H1 (cell line): ENCODE results near the gene RIT2. TPM values are rescaled to one million over a fixed set of nuclear protein-coding genes. Genes with fewer than 3 reads are reported as not detected.
"Not testable (repeated sequence)": the region's sequence is repeated elsewhere in the genome, so short reads cannot be mapped to it uniquely, and the experiment has no call there.

Experiments
- CTCF ChIA-PET: fragments of 300-600 bp; sonication (Branson Sonifier 250); formaldehyde crosslinking; loops from one replicate; lab custom pipeline; 2021; ENCODE audit not compliant: partially characterized antibody; lab: Charles Lee
- POLR2A ChIA-PET: fragments of 300-600 bp; sonication (Branson Sonifier 250); formaldehyde crosslinking; loops from one replicate; lab custom pipeline; 2021; ENCODE audit warnings: inconsistent platforms; ENCODE audit not compliant: partially characterized antibody; lab: Charles Lee
- DNase-seq, 2 experiments: peaks; one replicate each; pipeline versions ENCODE4 v3.0.0 to v3.0.0-alpha.2; 2010 to 2022; ENCODE audit warnings: low spot score in 2 of 2, low read depth in 1 of 2, mixed read lengths in 1 of 2
- FAIRE-seq: peaks from 2 replicates; lab custom pipeline; 2011; peaks lifted over from hg19 to GRCh38; lab: Jason Lieb, UNC
- H2AFZ ChIP-seq: 2 replicates; pipeline ENCODE4 v1.8.1; 2012; ENCODE audit warnings: low read length, inconsistent platforms
- H2AK5ac ChIP-seq: 2 replicates; pipeline ENCODE4 v1.6.1; 2013; ENCODE audit warnings: low read depth, low read length
- H2BK120ac ChIP-seq: replicated peaks from 2 replicates; pipeline ENCODE3; 2013; ENCODE audit warnings: low read depth, low read length, inconsistent platforms
- H2BK12ac ChIP-seq: 2 replicates; pipeline ENCODE4 v1.6.1; 2013; ENCODE audit warnings: low read depth, low read length
- H2BK15ac ChIP-seq: 2 replicates; pipeline ENCODE4 v1.6.1; 2013; ENCODE audit warnings: low read length
- H2BK20ac ChIP-seq: 2 replicates; pipeline ENCODE4 v1.6.1; 2013; ENCODE audit warnings: low read length
- H2BK5ac ChIP-seq: 2 replicates; pipeline ENCODE4 v1.6.1; 2013; ENCODE audit warnings: low read depth, low read length
- H3K14ac ChIP-seq: 2 replicates; pipeline ENCODE4 v1.6.1; 2013; ENCODE audit warnings: inconsistent platforms; ENCODE audit not compliant: insufficient read length
- H3K18ac ChIP-seq: 2 replicates; pipeline ENCODE4 v1.6.1; 2013; ENCODE audit warnings: low read length; ENCODE audit errors: extremely low read depth
- H3K23ac ChIP-seq: 2 replicates; pipeline ENCODE4 v1.6.1; 2013; ENCODE audit warnings: inconsistent platforms; ENCODE audit not compliant: insufficient read length
- H3K23me2 ChIP-seq: 2 replicates; pipeline ENCODE4 v1.6.1; 2013; ENCODE audit warnings: low read depth, low read length
- H3K27ac ChIP-seq: 2 replicates; pipeline ENCODE4 v1.6.1; 2011; ENCODE audit warnings: low read depth, low read length, inconsistent platforms
- H3K27me3 ChIP-seq, 4 experiments: replicated peaks in 1 of 4; 1 replicate in 1 of 4; 2 replicates in 3 of 4; pipeline versions ENCODE4 v1.6.1 to v1.8.1; 2011 to 2013; ENCODE audit warnings: low read length in 3 of 4, mild to moderate bottlenecking in 3 of 4, inconsistent platforms in 2 of 4, mixed read lengths in 2 of 4, moderate library complexity in 1 of 4; ENCODE audit not compliant: control insufficient read depth in 3 of 4, insufficient read depth in 3 of 4; ENCODE audit errors: extremely low read depth in 1 of 4
- H3K36me3 ChIP-seq, 4 experiments: 2 replicates each; pipeline versions ENCODE4 v1.6.1 to v1.8.1; 2011 to 2013; ENCODE audit warnings: mild to moderate bottlenecking in 4 of 4, low read length in 3 of 4, moderate library complexity in 2 of 4, control low read depth in 1 of 4, inconsistent platforms in 1 of 4; ENCODE audit not compliant: insufficient read depth in 4 of 4, control insufficient read depth in 2 of 4
- H3K4ac ChIP-seq: replicated peaks from 2 replicates; pipeline ENCODE3; 2013; ENCODE audit warnings: low read length, low read depth, mixed read lengths, inconsistent platforms; ENCODE audit not compliant: insufficient read length
- H3K4me1 ChIP-seq, 4 experiments: replicated peaks in 1 of 4; 1 replicate in 1 of 4; 2 replicates in 3 of 4; pipeline versions ENCODE4 v1.6.1 to v1.8.1; 2011 to 2013; ENCODE audit warnings: low read length in 3 of 4, inconsistent platforms in 2 of 4, mixed read lengths in 1 of 4; ENCODE audit not compliant: insufficient read depth in 4 of 4, control insufficient read depth in 3 of 4
- H3K4me2 ChIP-seq, 2 experiments: 2 replicates each; pipeline versions ENCODE4 v1.6.1 to v1.8.1; 2011 to 2013; ENCODE audit warnings: low read depth in 2 of 2, low read length in 2 of 2, control low read depth in 1 of 2, inconsistent platforms in 1 of 2, mild to moderate bottlenecking in 1 of 2; ENCODE audit not compliant: insufficient read depth in 1 of 2
- H3K4me3 ChIP-seq, 4 experiments: fragments of 200-600, 300-600 bp in 1 of 4; sonication (generic), shearing (Covaris generic), sonication (Bioruptor Twin) in 1 of 4; 2 replicates each; pipeline versions ENCODE4 v1.5.1 to v1.8.1; 2011 to 2016; ENCODE audit warnings: low read length in 4 of 4, low read depth in 3 of 4, control low read depth in 2 of 4, inconsistent platforms in 2 of 4, mild to moderate bottlenecking in 2 of 4, mixed read lengths in 1 of 4, moderate library complexity in 1 of 4; ENCODE audit not compliant: insufficient read depth in 2 of 4; ENCODE audit errors: extremely low read depth in 1 of 4
- H3K56ac ChIP-seq: replicated peaks from 2 replicates; pipeline ENCODE3; 2013; ENCODE audit warnings: low read depth, mild to moderate bottlenecking, mixed read lengths, low read length, inconsistent platforms; ENCODE audit not compliant: insufficient read length
- H3K79me1 ChIP-seq: 2 replicates; pipeline ENCODE4 v1.6.1; 2013; ENCODE audit warnings: low read depth, low read length, control low read depth
- H3K79me2 ChIP-seq, 2 experiments: 2 replicates each; pipeline versions ENCODE4 v1.6.1 to v1.8.1; 2012 to 2013; ENCODE audit warnings: low read length in 2 of 2, mild to moderate bottlenecking in 2 of 2, inconsistent platforms in 1 of 2; ENCODE audit not compliant: insufficient read depth in 2 of 2, control insufficient read depth in 1 of 2
- H3K9ac ChIP-seq, 4 experiments: replicated peaks in 1 of 4; 1 replicate in 1 of 4; 2 replicates in 3 of 4; pipeline versions ENCODE4 v1.6.1 to v1.8.1; 2011 to 2013; ENCODE audit warnings: low read depth in 3 of 4, low read length in 3 of 4, control low read depth in 2 of 4, mild to moderate bottlenecking in 2 of 4, moderate library complexity in 2 of 4, inconsistent platforms in 1 of 4; ENCODE audit errors: extremely low read depth in 1 of 4
- H3K9me3 ChIP-seq, 2 experiments: 2 replicates each; pipeline versions ENCODE4 v1.6.1 to v1.8.1; 2012 to 2013; ENCODE audit warnings: mild to moderate bottlenecking in 2 of 2, moderate library complexity in 2 of 2, control low read depth in 1 of 2, inconsistent platforms in 1 of 2, low read depth in 1 of 2, low read length in 1 of 2, mixed read lengths in 1 of 2; ENCODE audit not compliant: insufficient read depth in 2 of 2
- H4K20me1 ChIP-seq, 2 experiments: replicated peaks in 1 of 2; 2 replicates each; pipeline versions ENCODE3 to v1.8.1; 2011 to 2013; ENCODE audit warnings: inconsistent platforms in 2 of 2, low read length in 2 of 2, mild to moderate bottlenecking in 1 of 2; ENCODE audit not compliant: insufficient read depth in 2 of 2, control insufficient read depth in 1 of 2
- H4K5ac ChIP-seq: 2 replicates; pipeline ENCODE4 v1.6.1; 2013; ENCODE audit warnings: low read length, low read depth, mixed read lengths, inconsistent platforms; ENCODE audit not compliant: insufficient read length
- H4K8ac ChIP-seq: 2 replicates; pipeline ENCODE4 v1.8.0; 2013; ENCODE audit warnings: mild to moderate bottlenecking, moderate library complexity, low read length, inconsistent platforms; ENCODE audit not compliant: insufficient read depth; ENCODE audit errors: extremely low read depth
- H4K91ac ChIP-seq: replicated peaks from 2 replicates; pipeline ENCODE3; 2013; ENCODE audit warnings: low read length, mixed read lengths, inconsistent platforms; ENCODE audit not compliant: insufficient read length
- WGBS, 2 experiments: shearing (Covaris generic) in 1 of 2; methylation state at CpG; one replicate each; pipeline versions ENCODE4 v1.1.6 to v1.1.7; 2013 to 2015; ENCODE audit warnings: low lambda C conversion rate in 2 of 2, mixed read lengths in 2 of 2, inconsistent platforms in 1 of 2, low coverage in 1 of 2, missing lambda C conversion rate in 1 of 2; ENCODE audit not compliant: insufficient replicate concordance in 2 of 2, insufficient coverage in 1 of 2, insufficient read length in 1 of 2; ENCODE audit errors: extremely low coverage in 1 of 2, missing lambda C conversion rate in 1 of 2; 5-methylcytosine and 5-hydroxymethylcytosine counted together
- polyA plus RNA-seq, 7 experiments: library from polyadenylated mRNA; depleted of rRNA in 3 of 7; stranded (reverse) in 5 of 7; unstranded in 2 of 7; fragments of >200 nt in 5 of 7; fragments of 200-250 nt in 2 of 7; gene quantifications; 1 replicate in 5 of 7; 2 replicates in 1 of 7; 4 replicates in 1 of 7; pipeline versions ENCODE4 v1.2.1 to v1.2.3, GENCODE V29; 2011 to 2013; ENCODE audit warnings: missing spikeins in 2 of 7, mixed read lengths in 2 of 7
- total RNA-seq: library from RNA; stranded (reverse); fragmentation: NEBNext Ultra II Directional; extraction: Animal tissue kit (Norgen Biotek cat#: 25700); gene quantifications from 2 replicates; pipeline ENCODE4 v1.2.1, GENCODE V29; 2021

Gene RIT2
- total and polyA plus RNA-seq, 2 of the 8 experiments (the other 6 are each of a cell fraction or from before 2014, with no cell fraction given) = 0.67 to 3.2 TPM

GRCh38 chr18:42741299-42741698 is 374.2 kb downstream of the RIT2 start:
- not testable (repeated sequence) for H3K18ac ChIP-seq, H3K4ac ChIP-seq, H3K9ac ChIP-seq, H4K20me1 ChIP-seq, H3K9me3 ChIP-seq, DNase-seq, H3K27me3 ChIP-seq, H2AK5ac ChIP-seq, H3K79me2 ChIP-seq, FAIRE-seq, H3K79me1 ChIP-seq, H2BK15ac ChIP-seq, H2BK120ac ChIP-seq, H3K56ac ChIP-seq, H3K23me2 ChIP-seq, H3K23ac ChIP-seq, H3K36me3 ChIP-seq, H4K91ac ChIP-seq, H3K14ac ChIP-seq, H2AFZ ChIP-seq, H4K5ac ChIP-seq, H4K8ac ChIP-seq
- peak overlapping the region; percentile 61; the same call in 1 of the 2 replicates for H2BK20ac ChIP-seq
- POLR2A ChIA-PET = interaction anchor here (1.1 to 2.7 kb wide), 5 partner anchors 10 to 54 kb away, joined by 3 to 7 read pairs (median 4); no protein-coding TSS in a partner anchor
- CTCF ChIA-PET = interaction anchor here (1.1 kb wide), 1 partner anchor 89 kb away, joined by 3 read pairs; no protein-coding TSS in a partner anchor
- H3K4me3 ChIP-seq = peak overlapping the region in 1 of 4 experiments; percentile 26; a peak in 1 of 8 replicates
- 37% methylated on average over 2 of the region's 2 CpGs; no CpG with 5 or more reads in 1 of the 2 experiments for WGBS, 2 experiments
- 0 out of 2 replicates have a peak overlapping the region, but pooled peaks have one; percentile 39 for H2BK12ac ChIP-seq
- peak overlapping the region; percentile 94 for H2BK5ac ChIP-seq
- peak overlapping the region; percentile 58; the same call in 1 of the 2 replicates for H3K27ac ChIP-seq
- H3K4me2 ChIP-seq = peak overlapping the region in 1 of 2 experiments; percentile 61; a peak in 1 of 4 replicates
- peaks cover 2 to 22% (median 11%) of the 10 kb centered on the region in 4 experiments; a peak in 4 of 7 replicates for H3K4me1 ChIP-seq
